ENCODE results near the gene DDX1.

Gene DDX1

DNA sequence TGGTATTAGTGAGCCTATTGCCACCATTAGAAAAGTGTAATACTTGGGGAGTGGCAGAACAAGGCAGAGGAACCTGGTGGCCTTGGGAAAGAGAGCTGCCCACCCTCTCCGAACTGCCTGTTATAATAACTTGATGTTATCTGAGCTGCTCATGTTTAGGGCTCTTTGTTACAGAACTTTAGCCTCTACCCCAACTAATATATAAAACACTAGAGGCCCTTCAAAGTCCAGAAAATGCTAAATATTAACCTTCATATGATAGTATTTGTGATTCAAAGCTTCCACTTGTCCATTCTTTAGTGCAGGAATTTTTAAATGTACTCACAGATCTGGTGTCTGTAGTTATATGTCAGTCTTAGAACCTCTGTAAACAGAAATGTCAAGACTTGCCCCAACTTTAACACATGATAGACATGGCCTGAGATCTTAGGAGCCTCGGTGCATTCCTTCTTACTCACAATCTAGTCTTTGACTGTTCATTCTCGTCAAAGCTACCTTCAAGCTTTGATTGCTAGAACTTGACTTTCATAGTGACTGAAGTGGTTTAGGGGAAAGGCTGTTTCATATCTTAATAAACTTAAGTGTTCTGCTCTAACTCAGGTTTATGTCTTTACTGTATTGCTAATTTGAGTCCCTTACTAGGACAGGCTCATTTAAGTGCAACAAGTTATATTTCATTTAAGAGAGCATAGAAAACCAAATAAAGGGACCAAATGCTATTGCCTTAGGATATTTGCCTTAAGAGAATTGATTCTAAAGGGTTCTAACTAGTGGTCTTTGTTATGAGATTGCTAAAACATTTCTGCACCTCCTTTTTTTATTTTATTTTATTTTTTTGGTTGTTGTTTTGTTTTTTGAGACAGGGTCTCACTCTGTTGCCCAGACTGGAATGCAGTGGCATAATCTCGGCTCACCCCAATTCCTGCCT lies 41.6 kb downstream of the DDX1 start:
- ChIA-PET POLR2A (no interaction called here), CTCF (interaction anchor here (1.1 to 2.9 kb wide), 5 partner anchors 11 to 975 kb away, joined by 3 to 12 read pairs (median 4); partner anchors contain the start of gene MYCN)
- H3K9me3 ChIP-seq (ENCODE audit: control extremely low read depth in 1 of 5, control insufficient read depth in 4 of 5, insufficient read depth in 2 of 5, low read depth in 1 of 5, low read length in 4 of 5) = no peaks in the 10 kb centered on the region
- no peak overlapping the region for H3K27ac ChIP-seq (ENCODE audit: insufficient read depth in 1 of 2, low read depth in 1 of 2, low read length in 2 of 2, poor library complexity in 1 of 2, severe bottlenecking in 2 of 2)
- H3K4me3 ChIP-seq (ENCODE audit: control insufficient read depth in 1 of 7, extremely low read depth in 1 of 7, insufficient read depth in 4 of 7, low read depth in 2 of 7, low read length in 6 of 7) = no peak overlapping the region
- H3K27me3 ChIP-seq (replicated peaks in 2 of 5; ENCODE audit: control insufficient read depth in 4 of 5, insufficient read depth in 5 of 5, low read length in 4 of 5) = no peaks in the 10 kb centered on the region
- peaks cover 10 to 72% (median 53%) of the 10 kb centered on the region in 4 experiments for H3K36me3 ChIP-seq (ENCODE audit: control insufficient read depth in 4 of 4, insufficient read depth in 4 of 4, low read length in 3 of 4)
- H3K4me1 ChIP-seq (ENCODE audit: control extremely low read depth in 1 of 4, control insufficient read depth in 4 of 4, insufficient read depth in 4 of 4, low read length in 3 of 4) = peaks cover 0 to 2% (median 0%) of the 10 kb centered on the region in 4 experiments
- no CpG with 5 or more reads among the region's 4 CpGs for WGBS (ENCODE audit: insufficient coverage)
- no peak for DNase-seq

DNA sequence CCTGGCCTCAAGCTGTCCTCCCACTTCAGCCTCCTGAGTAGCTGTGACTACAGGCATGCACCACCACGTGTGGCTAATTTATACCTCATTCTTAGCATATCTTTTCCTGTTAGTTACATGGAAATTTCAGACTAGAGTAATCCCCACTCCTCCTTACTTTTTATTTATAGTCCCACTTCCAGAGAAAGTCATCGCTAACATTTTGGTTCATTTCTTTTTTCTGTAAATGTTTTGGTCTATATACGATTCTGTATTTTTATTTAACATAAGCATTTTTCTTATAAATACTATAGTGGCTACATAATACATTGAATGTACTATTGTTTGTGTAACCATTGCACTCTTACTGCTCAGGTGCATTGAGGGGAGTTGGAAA lies 42.3 kb downstream of the DDX1 start:
- no peaks in the 10 kb centered on the region for H3K27me3 ChIP-seq (replicated peaks in 2 of 5; ENCODE audit: control insufficient read depth in 4 of 5, insufficient read depth in 5 of 5, low read length in 4 of 5)
- no CpG with 5 or more reads among the region's 3 CpGs for WGBS (ENCODE audit: insufficient coverage)
- peaks cover 0 to 2% (median 0%) of the 10 kb centered on the region in 4 experiments for H3K4me1 ChIP-seq (ENCODE audit: control extremely low read depth in 1 of 4, control insufficient read depth in 4 of 4, insufficient read depth in 4 of 4, low read length in 3 of 4)
- DNase-seq = no peak
- POLR2A ChIA-PET = no interaction called here
- no peak overlapping the region for H3K27ac ChIP-seq (ENCODE audit: insufficient read depth in 1 of 2, low read depth in 1 of 2, low read length in 2 of 2, poor library complexity in 1 of 2, severe bottlenecking in 2 of 2)
- H3K4me3 ChIP-seq (ENCODE audit: control insufficient read depth in 1 of 7, extremely low read depth in 1 of 7, insufficient read depth in 4 of 7, low read depth in 2 of 7, low read length in 6 of 7) = no peak overlapping the region
- H3K36me3 ChIP-seq (ENCODE audit: control insufficient read depth in 4 of 4, insufficient read depth in 4 of 4, low read length in 3 of 4) = peaks cover 10 to 66% (median 53%) of the 10 kb centered on the region in 4 experiments
- CTCF ChIA-PET = interaction anchor here (1.1 to 2.9 kb wide), 6 partner anchors 10 to 975 kb away, joined by 3 to 12 read pairs (median 4); partner anchors contain the start of gene MYCN
- H3K9me3 ChIP-seq (ENCODE audit: control extremely low read depth in 1 of 5, control insufficient read depth in 4 of 5, insufficient read depth in 2 of 5, low read depth in 1 of 5, low read length in 4 of 5) = no peaks in the 10 kb centered on the region

DNA sequence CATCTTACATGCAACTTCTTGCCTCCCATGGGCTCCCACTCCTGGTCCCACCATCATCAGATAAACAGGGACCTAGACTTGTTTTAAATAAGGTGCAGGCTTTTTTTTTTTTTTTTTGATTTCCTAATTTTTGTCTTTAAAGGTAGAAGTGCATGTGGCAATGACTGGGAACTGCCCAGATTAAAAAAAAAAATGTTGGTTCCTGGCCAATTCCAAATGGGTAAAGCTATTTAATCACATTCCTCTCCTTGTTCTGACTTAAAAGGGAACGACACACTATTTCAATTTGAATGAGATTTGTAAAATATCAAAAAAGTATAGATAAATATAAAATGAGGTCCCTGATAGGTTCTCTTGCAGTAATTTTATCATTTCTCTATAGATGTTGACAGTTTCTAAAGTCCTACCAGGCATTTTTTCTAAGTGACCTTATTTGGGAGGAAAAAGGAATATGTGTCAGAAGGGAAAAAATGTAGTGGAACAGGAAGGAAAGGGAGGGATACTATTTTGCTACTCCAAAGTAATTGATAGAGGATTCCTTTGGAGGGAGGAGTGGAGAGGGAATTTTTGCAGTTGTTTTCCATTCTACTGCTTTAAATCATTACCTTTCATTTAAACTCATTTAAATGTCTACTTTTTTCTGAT lies 43.3 kb downstream of the DDX1 start:
- Histone ChIP-seq H3K36me3 (ENCODE audit: control insufficient read depth in 4 of 4, insufficient read depth in 4 of 4, low read length in 3 of 4) (peaks cover 8 to 56% (median 46%) of the 10 kb centered on the region in 4 experiments), H3K9me3 (ENCODE audit: control extremely low read depth in 1 of 5, control insufficient read depth in 4 of 5, insufficient read depth in 2 of 5, low read depth in 1 of 5, low read length in 4 of 5) (no peaks in the 10 kb centered on the region), H3K27me3 (replicated peaks in 2 of 5; ENCODE audit: control insufficient read depth in 4 of 5, insufficient read depth in 5 of 5, low read length in 4 of 5) (no peaks in the 10 kb centered on the region), H3K4me3 (ENCODE audit: control insufficient read depth in 1 of 7, extremely low read depth in 1 of 7, insufficient read depth in 4 of 7, low read depth in 2 of 7, low read length in 6 of 7) (no peak overlapping the region), H3K4me1 (ENCODE audit: control extremely low read depth in 1 of 4, control insufficient read depth in 4 of 4, insufficient read depth in 4 of 4, low read length in 3 of 4) (peaks cover 0 to 5% (median 2%) of the 10 kb centered on the region in 4 experiments), H3K27ac (ENCODE audit: insufficient read depth in 1 of 2, low read depth in 1 of 2, low read length in 2 of 2, poor library complexity in 1 of 2, severe bottlenecking in 2 of 2) (no peak overlapping the region)
- CTCF ChIA-PET = interaction anchor here (0.7 to 3.5 kb wide), 10 partner anchors 16 to 1976 kb away, joined by 3 to 32 read pairs (median 8); partner anchors contain the start of gene MYCN
- no CpG with 5 or more reads among the region's 1 CpG for WGBS (ENCODE audit: insufficient coverage)
- no peak for DNase-seq
- POLR2A ChIA-PET = no interaction called here

DNA sequence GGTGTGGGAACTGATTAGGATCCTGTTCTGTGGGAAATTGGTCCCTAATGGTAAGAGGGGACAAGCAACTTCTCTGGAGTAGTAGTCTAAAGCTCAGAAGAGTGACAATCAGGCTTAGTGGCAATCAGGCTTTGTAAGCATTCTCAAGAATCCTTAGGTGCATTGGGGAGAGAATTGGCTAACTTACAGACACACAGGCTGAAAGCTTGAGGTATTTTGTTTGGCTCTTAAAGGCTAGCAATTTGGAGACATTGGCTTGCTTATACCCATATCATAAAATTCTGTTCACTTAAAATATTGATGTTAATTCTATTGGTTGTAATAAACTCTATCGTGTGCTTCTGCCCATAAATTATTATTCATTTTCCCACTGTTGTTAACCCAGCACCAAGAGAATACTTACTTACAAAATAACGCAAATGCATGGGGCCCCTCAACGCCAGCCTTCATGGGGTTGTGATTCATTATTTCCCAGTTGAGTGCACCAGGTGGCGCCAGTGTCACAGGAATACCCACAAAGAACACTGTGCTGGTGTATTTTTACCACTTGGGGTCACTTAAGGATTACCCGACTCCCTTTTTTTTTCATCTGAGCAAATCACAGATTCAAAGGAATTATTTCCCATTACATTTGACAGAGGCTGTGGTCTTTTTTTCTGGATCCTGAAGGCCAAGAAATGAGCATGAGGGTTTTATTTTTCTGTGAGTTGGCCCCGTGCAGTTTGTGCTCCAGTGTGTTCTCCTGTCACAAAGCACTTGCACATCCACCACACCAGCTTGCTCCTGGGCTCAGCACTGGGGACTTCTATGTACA lies 45.5 kb downstream of the DDX1 start:
- H3K9me3 ChIP-seq (ENCODE audit: control extremely low read depth in 1 of 5, control insufficient read depth in 4 of 5, insufficient read depth in 2 of 5, low read depth in 1 of 5, low read length in 4 of 5) = peaks cover 0 to 7% (median 3%) of the 10 kb centered on the region in 5 experiments
- no peak overlapping the region for H3K4me3 ChIP-seq (ENCODE audit: control insufficient read depth in 1 of 7, extremely low read depth in 1 of 7, insufficient read depth in 4 of 7, low read depth in 2 of 7, low read length in 6 of 7)
- 11% methylated on average over 4 of the region's 6 CpGs for WGBS (ENCODE audit: insufficient coverage)
- no peak overlapping the region for H3K27ac ChIP-seq (ENCODE audit: insufficient read depth in 1 of 2, low read depth in 1 of 2, low read length in 2 of 2, poor library complexity in 1 of 2, severe bottlenecking in 2 of 2)
- POLR2A ChIA-PET = no interaction called here
- peak; percentile 77 to 86 (median 79) for DNase-seq
- CTCF ChIA-PET = interaction anchor here (0.9 to 3.7 kb wide), 18 partner anchors 7 to 1123 kb away, joined by 3 to 32 read pairs (median 6); partner anchors contain the start of gene MYCN
- H3K4me1 ChIP-seq (ENCODE audit: control extremely low read depth in 1 of 4, control insufficient read depth in 4 of 4, insufficient read depth in 4 of 4, low read length in 3 of 4) = peaks cover 0 to 15% (median 11%) of the 10 kb centered on the region in 4 experiments
- peaks cover 4 to 38% (median 29%) of the 10 kb centered on the region in 4 experiments for H3K36me3 ChIP-seq (ENCODE audit: control insufficient read depth in 4 of 4, insufficient read depth in 4 of 4, low read length in 3 of 4)
- no peaks in the 10 kb centered on the region for H3K27me3 ChIP-seq (replicated peaks in 2 of 5; ENCODE audit: control insufficient read depth in 4 of 5, insufficient read depth in 5 of 5, low read length in 4 of 5)

DNA sequence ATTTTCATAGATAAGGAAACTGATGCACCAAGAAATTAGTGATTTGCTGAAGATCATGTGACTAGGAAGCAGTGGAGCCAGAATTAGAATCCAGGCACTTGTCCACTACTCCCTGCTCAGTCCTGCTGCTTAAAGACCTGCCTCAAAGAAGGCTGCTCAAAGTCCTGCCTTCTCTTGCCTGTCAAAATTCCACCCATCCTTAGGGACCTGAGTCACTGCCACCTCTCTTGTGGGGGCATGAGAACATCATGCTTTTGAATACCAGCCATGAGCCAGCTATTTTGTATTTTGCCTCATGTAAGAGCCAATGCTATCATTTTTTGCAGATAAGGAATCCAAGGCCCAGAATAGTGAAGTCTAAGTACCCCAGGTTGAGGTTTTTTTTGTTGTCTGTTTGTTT lies 47.1 kb downstream of the DDX1 start:
- Histone ChIP-seq H3K9me3 (ENCODE audit: control extremely low read depth in 1 of 5, control insufficient read depth in 4 of 5, insufficient read depth in 2 of 5, low read depth in 1 of 5, low read length in 4 of 5) (peaks cover 0 to 7% (median 3%) of the 10 kb centered on the region in 5 experiments), H3K4me3 (ENCODE audit: control insufficient read depth in 1 of 7, extremely low read depth in 1 of 7, insufficient read depth in 4 of 7, low read depth in 2 of 7, low read length in 6 of 7) (no peak overlapping the region), H3K4me1 (ENCODE audit: control extremely low read depth in 1 of 4, control insufficient read depth in 4 of 4, insufficient read depth in 4 of 4, low read length in 3 of 4) (peaks cover 0 to 15% (median 11%) of the 10 kb centered on the region in 4 experiments), H3K36me3 (ENCODE audit: control insufficient read depth in 4 of 4, insufficient read depth in 4 of 4, low read length in 3 of 4) (peaks cover 0 to 24% (median 15%) of the 10 kb centered on the region in 4 experiments), H3K27me3 (replicated peaks in 2 of 5; ENCODE audit: control insufficient read depth in 4 of 5, insufficient read depth in 5 of 5, low read length in 4 of 5) (no peaks in the 10 kb centered on the region), H3K27ac (ENCODE audit: insufficient read depth in 1 of 2, low read depth in 1 of 2, low read length in 2 of 2, poor library complexity in 1 of 2, severe bottlenecking in 2 of 2) (no peak overlapping the region)
- DNase-seq = peak in 1 of 3 donors; percentile 3
- ChIA-PET POLR2A (no interaction called here), CTCF (interaction anchor here (0.9 to 3.7 kb wide), 11 partner anchors 9 to 1118 kb away, joined by 3 to 32 read pairs (median 6); partner anchors contain the start of gene MYCN)

DNA sequence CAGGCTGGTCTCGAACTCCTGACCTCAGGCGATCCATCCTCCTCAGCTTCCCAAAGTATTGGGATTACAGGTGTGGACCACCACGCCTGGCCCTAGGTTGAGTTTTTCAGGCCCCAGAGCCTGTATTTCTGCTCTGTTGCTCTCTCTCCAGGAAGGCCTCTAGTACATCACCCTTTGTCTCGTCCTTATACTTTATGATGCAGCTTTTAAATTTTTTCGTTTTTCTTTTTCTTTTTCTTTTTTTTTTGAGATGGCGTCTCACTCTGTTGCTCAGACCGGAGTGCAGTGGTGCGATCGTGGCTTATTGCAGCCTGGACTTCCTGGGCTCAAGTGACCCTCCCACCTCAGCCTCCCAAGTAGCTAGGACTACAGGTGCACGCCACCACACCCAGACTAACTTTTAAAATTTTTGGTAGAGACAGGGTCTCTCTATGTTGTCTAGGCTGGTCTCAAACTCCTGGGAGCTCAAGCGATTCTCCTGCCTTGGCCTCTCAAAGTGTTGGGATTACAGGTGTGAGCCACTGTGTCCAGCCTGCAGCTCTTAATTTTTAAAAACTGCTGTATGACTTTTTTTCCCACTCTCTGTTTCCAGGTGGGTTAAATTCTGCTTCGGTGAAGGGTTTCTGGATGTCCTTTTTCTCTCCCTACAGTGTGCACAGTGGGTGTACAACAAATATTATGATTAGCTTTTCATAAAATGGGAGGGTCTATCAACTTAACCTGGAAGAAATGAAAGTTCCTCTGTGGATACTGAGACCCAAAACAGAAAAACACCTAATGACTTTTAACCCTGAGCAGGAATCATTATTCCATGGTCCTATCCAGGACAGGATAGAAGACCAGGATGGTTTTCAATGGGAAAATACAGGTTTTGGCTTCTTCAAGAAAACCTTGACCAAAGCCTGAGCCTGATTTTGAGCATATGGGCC lies 47.9 kb downstream of the DDX1 start:
- WGBS (ENCODE audit: insufficient coverage) = 84% methylated on average over 10 of the region's 12 CpGs
- CTCF ChIA-PET = interaction anchor here (0.7 to 3.7 kb wide), 12 partner anchors 10 to 1117 kb away, joined by 3 to 18 read pairs (median 6); partner anchors contain the start of gene MYCN
- H3K36me3 ChIP-seq (ENCODE audit: control insufficient read depth in 4 of 4, insufficient read depth in 4 of 4, low read length in 3 of 4) = peaks cover 0 to 20% (median 10%) of the 10 kb centered on the region in 4 experiments
- POLR2A ChIA-PET = no interaction called here
- no peaks in the 10 kb centered on the region for H3K27me3 ChIP-seq (replicated peaks in 2 of 5; ENCODE audit: control insufficient read depth in 4 of 5, insufficient read depth in 5 of 5, low read length in 4 of 5)
- peaks cover 0 to 15% (median 11%) of the 10 kb centered on the region in 4 experiments for H3K4me1 ChIP-seq (ENCODE audit: control extremely low read depth in 1 of 4, control insufficient read depth in 4 of 4, insufficient read depth in 4 of 4, low read length in 3 of 4)
- DNase-seq = no peak
- H3K27ac ChIP-seq (ENCODE audit: insufficient read depth in 1 of 2, low read depth in 1 of 2, low read length in 2 of 2, poor library complexity in 1 of 2, severe bottlenecking in 2 of 2) = no peak overlapping the region
- peak overlapping the region in 1 of 7 experiments; percentile 29 for H3K4me3 ChIP-seq (ENCODE audit: control insufficient read depth in 1 of 7, extremely low read depth in 1 of 7, insufficient read depth in 4 of 7, low read depth in 2 of 7, low read length in 6 of 7)
- H3K9me3 ChIP-seq (ENCODE audit: control extremely low read depth in 1 of 5, control insufficient read depth in 4 of 5, insufficient read depth in 2 of 5, low read depth in 1 of 5, low read length in 4 of 5) = peaks cover 0 to 7% (median 3%) of the 10 kb centered on the region in 5 experiments
